A673 (cell line): ENCODE measurements around the gene SRSF7. TPM values are rescaled to one million over a fixed set of nuclear protein-coding genes. Genes with fewer than 3 reads are reported as not detected.
A peak's percentile ranks its signal among the peaks of the same experiment; 100 is the strongest.

Experiments
- BruUV-seq: library from RNA; stranded (reverse); fragments of 400-500 nt; replicated peaks from 2 replicates; lab custom pipeline; 2021; lab: Mats Ljungman, UMichigan
- CTCF ChIA-PET: fragments of 300-600 bp; sonication (Branson Sonifier 250); formaldehyde crosslinking; loops from one replicate; lab custom pipeline; 2022; ENCODE audit warnings: antibody characterized with exemption; lab: Charles Lee
- POLR2A ChIA-PET: fragments of 300-600 bp; sonication (Branson Sonifier 250); formaldehyde crosslinking; loops from one replicate; lab custom pipeline; 2022; ENCODE audit warnings: antibody characterized with exemption; ENCODE audit not compliant: low non-redundant PET; lab: Charles Lee
- DNase-seq: peaks from one replicate; pipeline ENCODE4 v3.0.0-alpha.2; 2015; ENCODE audit warnings: low spot score
- H3K27ac ChIP-seq: fragments of 200-600 bp; sonication (generic); 2 replicates; pipeline ENCODE4 v1.5.1; 2016; ENCODE audit warnings: mixed run types, low read depth, mild to moderate bottlenecking, mixed read lengths, antibody characterized with exemption, low read length; ENCODE audit not compliant: poor library complexity, severe bottlenecking
- H3K27me3 ChIP-seq: fragments of 200-600 bp; sonication (generic); replicated peaks from 2 replicates; pipeline ENCODE4 v1.6.1; 2017; ENCODE audit warnings: mixed run types, low read depth, mild to moderate bottlenecking, mixed read lengths, antibody characterized with exemption, low read length; ENCODE audit not compliant: insufficient read depth, poor library complexity
- H3K36me3 ChIP-seq: fragments of 200-600 bp; sonication (generic); 2 replicates; pipeline ENCODE4 v1.6.1; 2016; ENCODE audit warnings: mixed run types, mild to moderate bottlenecking, mixed read lengths, antibody characterized with exemption, low read length; ENCODE audit not compliant: insufficient read depth, poor library complexity, severe bottlenecking
- H3K4me1 ChIP-seq: fragments of 200-600 bp; sonication (generic); 2 replicates; pipeline ENCODE4 v1.6.1; 2017; ENCODE audit warnings: mixed run types, mild to moderate bottlenecking, mixed read lengths, antibody characterized with exemption, low read length; ENCODE audit not compliant: insufficient read depth, poor library complexity, severe bottlenecking
- H3K4me3 ChIP-seq: fragments of 200-600 bp; sonication (generic); 2 replicates; pipeline ENCODE4 v1.5.1; 2016; ENCODE audit warnings: low read depth, mixed run types, mild to moderate bottlenecking, mixed read lengths, low read length; ENCODE audit not compliant: poor library complexity, severe bottlenecking
- H3K9me3 ChIP-seq: fragments of 200-600 bp; sonication (generic); 2 replicates; pipeline ENCODE4 v1.6.1; 2016; ENCODE audit warnings: mixed run types, low read depth, mild to moderate bottlenecking, mixed read lengths, antibody characterized with exemption, low read length; ENCODE audit not compliant: poor library complexity, severe bottlenecking
- CTCF ChIP-seq: fragments of 300-800, 200-600 bp; sonication (generic); conservative IDR thresholded peaks from 2 replicates; pipeline ENCODE4 v1.5.1; 2017; ENCODE audit warnings: low read depth, mild to moderate bottlenecking, antibody characterized with exemption, low read length, moderate library complexity, mixed read lengths
- EZH2 ChIP-seq: fragments of 200-600 bp; sonication (generic); IDR thresholded peaks from 2 replicates; pipeline ENCODE4 v1.6.1; 2017; ENCODE audit warnings: borderline replicate concordance, low read depth, mild to moderate bottlenecking, mixed read lengths, antibody characterized with exemption, low read length; ENCODE audit not compliant: poor library complexity, severe bottlenecking
- intact Hi-C: fragments of 100-400 bp; cut with micrococcal nuclease; formaldehyde crosslinking; loops from one replicate; pipeline ENCODE4 v1.10.0; 2022; ENCODE audit not compliant: unreplicated experiment
- total RNA-seq: library from RNA; stranded (reverse); gene quantifications from 2 replicates; pipeline ENCODE4 v1.2.3, GENCODE V29; 2021

Gene SRSF7
- total RNA-seq, 1 experiment from 2014 or later: 355 TPM

DNA sequence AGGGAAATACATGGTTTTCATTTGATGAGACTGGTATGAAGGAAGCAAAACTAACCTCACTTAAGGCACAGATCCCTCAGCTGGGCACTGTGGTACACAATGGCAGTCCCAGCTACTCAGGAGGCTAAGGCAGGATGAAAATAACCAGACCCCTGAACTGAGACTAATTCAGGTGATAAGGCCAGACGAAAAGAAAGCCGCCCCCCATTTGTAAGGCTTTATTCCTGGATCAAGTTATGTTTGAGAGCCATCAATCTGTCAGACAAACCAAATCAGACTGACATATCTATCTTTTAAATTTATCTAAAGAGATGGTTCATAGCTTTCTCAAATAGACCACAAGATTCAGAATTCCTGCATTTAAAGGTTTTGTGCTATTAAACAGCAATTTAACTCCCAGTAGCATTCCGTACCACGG lies 4.1 kb downstream of the SRSF7 start:
- intact Hi-C loops: loop anchor here (5.0 kb wide), 1 partner anchor 80 kb away; no protein-coding TSS in a partner anchor
- peaks cover 79% of the 10 kb centered on the region for H3K36me3 ChIP-seq
- no peak for TF ChIP-seq EZH2
- TF ChIP-seq CTCF: no peak
- BruUV-seq: no TSS peak
- ChIA-PET CTCF (no interaction called here), POLR2A (interaction anchor here (0.7 kb wide), 1 partner anchor 204 kb away, joined by 3 read pairs; no protein-coding TSS in a partner anchor)
- no peaks in the 10 kb centered on the region for H3K27me3 ChIP-seq
- peak overlapping the region; percentile 90 for H3K4me3 ChIP-seq
- no peaks in the 10 kb centered on the region for H3K9me3 ChIP-seq
- H3K4me1 ChIP-seq: peaks cover 57% of the 10 kb centered on the region
- peak overlapping the region; percentile 9 for H3K27ac ChIP-seq
- DNase-seq: no peak

DNA sequence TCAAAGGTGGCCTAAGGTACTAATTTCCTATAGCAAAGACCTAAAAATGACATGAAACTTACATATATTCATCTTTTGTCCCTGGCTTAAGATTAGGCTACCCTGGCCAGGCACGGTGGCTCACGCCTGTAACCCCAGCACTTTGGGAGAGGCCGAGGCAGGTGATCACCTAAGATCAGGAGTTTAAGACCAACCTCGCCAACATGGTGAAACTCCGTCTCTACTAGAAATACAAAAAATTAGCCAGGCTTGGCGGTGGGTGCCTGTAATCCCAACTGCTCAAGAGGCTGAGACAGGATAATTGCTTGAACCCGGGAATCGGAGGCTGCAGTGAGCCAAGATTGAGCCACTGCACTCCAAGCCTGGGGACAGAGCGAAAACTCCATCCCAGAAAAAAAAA lies 5.9 kb downstream of the SRSF7 start:
- ChIA-PET POLR2A (interaction anchor here (0.6 kb wide), 1 partner anchor 8 kb away, joined by 3 read pairs; no protein-coding TSS in a partner anchor), CTCF (no interaction called here)
- no TSS peak for BruUV-seq
- Histone ChIP-seq H3K36me3 (peaks cover 90% of the 10 kb centered on the region), H3K27me3 (no peaks in the 10 kb centered on the region), H3K4me1 (peaks cover 54% of the 10 kb centered on the region), H3K4me3 (no peak overlapping the region), H3K9me3 (no peaks in the 10 kb centered on the region), H3K27ac (no peak overlapping the region)
- no peak for TF ChIP-seq EZH2
- no peak for TF ChIP-seq CTCF
- DNase-seq: no peak
- intact Hi-C loops: loop anchor here (5.0 kb wide), 1 partner anchor 82 kb away; no protein-coding TSS in a partner anchor

GRCh38 chr2:38744399-38744780 lies 6.8 kb downstream of the SRSF7 start:
- Histone ChIP-seq H3K4me3 (no peak overlapping the region), H3K36me3 (peaks cover 91% of the 10 kb centered on the region), H3K9me3 (peaks cover 6% of the 10 kb centered on the region), H3K4me1 (peaks cover 54% of the 10 kb centered on the region), H3K27me3 (no peaks in the 10 kb centered on the region), H3K27ac (no peak overlapping the region)
- POLR2A ChIA-PET: interaction anchor here (0.6 to 0.8 kb wide), 3 partner anchors 10 to 202 kb away, joined by 3 to 12 read pairs (median 11); no protein-coding TSS in a partner anchor
- no peak for TF ChIP-seq EZH2
- TF ChIP-seq CTCF: no peak
- DNase-seq: no peak
- intact Hi-C loops: loop anchor here (5.0 kb wide), 1 partner anchor 427 kb away; no protein-coding TSS in a partner anchor
- BruUV-seq: no TSS peak
- CTCF ChIA-PET: no interaction called here
